MCF 10A (cell line): Measurements from ENCODE around the gene ADGB. TPM values are rescaled to one million over a fixed set of nuclear protein-coding genes. Genes with fewer than 3 reads are reported as not detected.

Experiments used
- BruUV-seq: library from RNA; stranded (reverse); fragments of 400-500 nt; replicated peaks from 2 replicates; lab custom pipeline; 2021; lab: Mats Ljungman, UMichigan
- CTCF ChIA-PET: fragments of 300-600 bp; sonication (Branson Sonifier 250); formaldehyde crosslinking; extraction: SDS; loops from one replicate; lab custom pipeline; 2021; ENCODE audit warnings: antibody characterized with exemption, inconsistent platforms; lab: Yijun Ruan, JAX
- POLR2A ChIA-PET: fragments of 300-600, 350-650 bp; sonication (Branson Sonifier 250); formaldehyde crosslinking; extraction: SDS; loops from one replicate; lab custom pipeline; 2020; ENCODE audit warnings: antibody characterized with exemption, inconsistent platforms; lab: Yijun Ruan, JAX
- DNase-seq: peaks from one replicate; pipeline ENCODE4 v3.0.0-alpha.2; 2018; ENCODE audit not compliant: unreplicated experiment
- H3K27ac Mint-ChIP-seq: one replicate; pipeline ENCODE4 v1.8.0; 2022; ENCODE audit warnings: mild to moderate bottlenecking, low read depth, mixed read lengths; ENCODE audit not compliant: unreplicated experiment
- H3K27me3 Mint-ChIP-seq: one replicate; pipeline ENCODE4 v1.8.0; 2022; ENCODE audit warnings: mixed read lengths; ENCODE audit not compliant: insufficient read depth, unreplicated experiment
- H3K36me3 Mint-ChIP-seq: one replicate; pipeline ENCODE4 v1.8.0; 2022; ENCODE audit warnings: mild to moderate bottlenecking, moderate library complexity, mixed read lengths; ENCODE audit not compliant: insufficient read depth, unreplicated experiment
- H3K4me1 Mint-ChIP-seq: one replicate; pipeline ENCODE4 v1.8.0; 2022; ENCODE audit warnings: mixed read lengths; ENCODE audit not compliant: insufficient read depth, unreplicated experiment
- H3K4me3 Mint-ChIP-seq: one replicate; pipeline ENCODE4 v1.8.0; 2022; ENCODE audit warnings: mild to moderate bottlenecking, moderate library complexity, mixed read lengths; ENCODE audit not compliant: unreplicated experiment
- H3K9me3 Mint-ChIP-seq: one replicate; pipeline ENCODE4 v1.8.0; 2022; ENCODE audit warnings: mixed read lengths; ENCODE audit not compliant: unreplicated experiment
- intact Hi-C: fragments of 100-400 bp; cut with micrococcal nuclease; formaldehyde crosslinking; loops from 2 replicates; pipeline ENCODE4 v1.14.1; 2022
- total RNA-seq: library from RNA; stranded (reverse); gene quantifications from 2 replicates; pipeline ENCODE4 v1.2.3, GENCODE V29; 2022
- TF ChIP-seq, protein P1 (sequence below): fragments of 200-600 bp; IDR thresholded peaks from one replicate; pipeline ENCODE4 v1.8.0; 2022; ENCODE audit warnings: antibody characterized with exemption, mild to moderate bottlenecking; ENCODE audit not compliant: unreplicated experiment

Gene ADGB
- total RNA-seq, 1 experiment from 2014 or later: not detected

DNA sequence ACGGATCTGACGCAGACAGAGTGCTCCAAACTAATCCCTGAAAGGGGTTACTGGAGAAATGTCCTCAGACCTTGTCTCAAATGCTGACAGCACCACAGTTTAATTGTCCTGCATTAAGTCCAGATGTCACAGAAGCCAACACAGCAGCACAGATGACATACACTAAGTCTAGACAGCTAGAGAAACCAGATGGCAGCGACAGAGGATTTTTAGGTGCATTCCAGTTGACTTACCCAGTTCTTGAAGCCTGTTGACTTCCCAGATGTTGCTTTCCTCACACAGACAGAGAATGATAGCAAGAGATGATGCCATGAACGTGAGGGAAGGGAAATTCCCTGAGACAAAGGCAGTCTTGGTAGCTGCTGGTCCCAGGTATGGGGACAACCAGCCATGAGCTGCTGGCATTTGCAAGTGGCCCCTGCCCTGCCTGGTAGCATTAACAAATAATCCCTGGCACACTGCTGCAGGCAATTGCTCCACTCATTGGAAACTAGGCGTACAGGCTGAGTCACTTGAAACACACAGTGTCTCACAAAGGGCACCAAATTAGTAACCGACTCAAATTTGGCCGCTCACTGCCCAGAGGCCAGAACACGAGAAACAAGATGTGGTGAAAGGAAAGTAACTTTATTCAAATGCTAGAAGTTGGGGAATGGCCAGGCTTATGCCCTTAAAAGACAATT lies 52.2 kb downstream of the ADGB start:
- CTCF ChIA-PET: interaction anchor here (0.6 kb wide), 1 partner anchor 49 kb away, joined by 3 read pairs; no protein-coding TSS in a partner anchor
- no TSS peak for BruUV-seq
- Mint-ChIP-seq H3K36me3 (no peaks in the 10 kb centered on the region), H3K27ac (no peak overlapping the region), H3K9me3 (no peaks in the 10 kb centered on the region), H3K4me3 (no peak overlapping the region), H3K4me1 (peaks cover 8% of the 10 kb centered on the region), H3K27me3 (peaks cover 24% of the 10 kb centered on the region)
- TF ChIP-seq, protein P1, sequence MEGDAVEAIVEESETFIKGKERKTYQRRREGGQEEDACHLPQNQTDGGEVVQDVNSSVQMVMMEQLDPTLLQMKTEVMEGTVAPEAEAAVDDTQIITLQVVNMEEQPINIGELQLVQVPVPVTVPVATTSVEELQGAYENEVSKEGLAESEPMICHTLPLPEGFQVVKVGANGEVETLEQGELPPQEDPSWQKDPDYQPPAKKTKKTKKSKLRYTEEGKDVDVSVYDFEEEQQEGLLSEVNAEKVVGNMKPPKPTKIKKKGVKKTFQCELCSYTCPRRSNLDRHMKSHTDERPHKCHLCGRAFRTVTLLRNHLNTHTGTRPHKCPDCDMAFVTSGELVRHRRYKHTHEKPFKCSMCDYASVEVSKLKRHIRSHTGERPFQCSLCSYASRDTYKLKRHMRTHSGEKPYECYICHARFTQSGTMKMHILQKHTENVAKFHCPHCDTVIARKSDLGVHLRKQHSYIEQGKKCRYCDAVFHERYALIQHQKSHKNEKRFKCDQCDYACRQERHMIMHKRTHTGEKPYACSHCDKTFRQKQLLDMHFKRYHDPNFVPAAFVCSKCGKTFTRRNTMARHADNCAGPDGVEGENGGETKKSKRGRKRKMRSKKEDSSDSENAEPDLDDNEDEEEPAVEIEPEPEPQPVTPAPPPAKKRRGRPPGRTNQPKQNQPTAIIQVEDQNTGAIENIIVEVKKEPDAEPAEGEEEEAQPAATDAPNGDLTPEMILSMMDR: no peak
- peak; percentile 51 for DNase-seq
- intact Hi-C loops: no loop called here
- POLR2A ChIA-PET: interaction anchor here (0.7 kb wide), 1 partner anchor 26 kb away, joined by 3 read pairs; no protein-coding TSS in a partner anchor

DNA sequence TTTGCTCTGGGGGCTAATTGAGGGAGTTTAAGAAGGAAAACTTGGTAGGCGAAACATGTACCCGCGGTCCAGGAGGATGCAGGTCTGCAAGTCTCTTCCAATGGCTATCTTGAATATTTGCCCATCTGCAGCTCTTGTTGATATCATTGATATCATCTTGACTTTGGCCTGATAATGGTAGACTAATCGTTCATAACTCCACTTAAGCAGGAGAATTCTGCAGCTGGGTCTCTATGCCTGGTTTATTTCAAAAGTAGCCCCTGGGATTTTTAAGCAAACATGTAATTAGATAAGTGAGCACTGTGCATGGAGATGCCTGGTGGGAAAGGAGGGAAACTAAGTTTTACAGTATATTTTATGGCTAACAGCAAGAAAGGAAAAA lies 52.7 kb downstream of the ADGB start:
- no peak overlapping the region for H3K4me3 Mint-ChIP-seq
- H3K27me3 Mint-ChIP-seq: peaks cover 29% of the 10 kb centered on the region
- POLR2A ChIA-PET: no interaction called here
- no peak overlapping the region for H3K27ac Mint-ChIP-seq
- intact Hi-C loops: no loop called here
- H3K36me3 Mint-ChIP-seq: no peaks in the 10 kb centered on the region
- H3K4me1 Mint-ChIP-seq: peaks cover 8% of the 10 kb centered on the region
- TF ChIP-seq, protein P1: no peak
- no peaks in the 10 kb centered on the region for H3K9me3 Mint-ChIP-seq
- no peak for DNase-seq
- BruUV-seq: no TSS peak
- CTCF ChIA-PET: no interaction called here

DNA sequence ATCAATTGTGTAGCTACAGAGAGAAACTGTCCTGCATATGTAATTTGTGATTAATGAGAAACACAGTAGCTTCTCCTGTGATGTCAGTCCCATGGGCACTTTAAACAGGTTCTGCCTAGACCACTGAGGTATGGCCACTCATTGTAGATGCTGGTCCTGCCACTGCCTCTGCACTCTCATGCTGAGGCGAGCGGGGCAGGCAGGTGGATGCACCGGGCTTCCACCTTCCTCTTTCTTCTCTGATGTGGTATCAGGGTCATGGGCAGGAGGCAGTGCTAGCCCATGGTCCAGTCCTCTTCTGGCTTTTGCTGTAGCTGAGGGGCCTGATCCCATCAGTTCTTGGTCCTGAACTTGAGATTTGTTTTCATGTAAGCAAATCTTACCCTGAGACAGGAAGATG lies 58.7 kb downstream of the ADGB start:
- Mint-ChIP-seq H3K4me1 (no peaks in the 10 kb centered on the region), H3K4me3 (no peak overlapping the region), H3K27ac (no peak overlapping the region), H3K9me3 (no peaks in the 10 kb centered on the region), H3K27me3 (peaks cover 66% of the 10 kb centered on the region), H3K36me3 (no peaks in the 10 kb centered on the region)
- DNase-seq: no peak
- ChIA-PET CTCF (interaction anchor here (0.7 kb wide), 1 partner anchor 357 kb away, joined by 6 read pairs; no protein-coding TSS in a partner anchor), POLR2A (no interaction called here)
- BruUV-seq: no TSS peak
- intact Hi-C loops: no loop called here
- TF ChIP-seq, protein P1: no peak

DNA sequence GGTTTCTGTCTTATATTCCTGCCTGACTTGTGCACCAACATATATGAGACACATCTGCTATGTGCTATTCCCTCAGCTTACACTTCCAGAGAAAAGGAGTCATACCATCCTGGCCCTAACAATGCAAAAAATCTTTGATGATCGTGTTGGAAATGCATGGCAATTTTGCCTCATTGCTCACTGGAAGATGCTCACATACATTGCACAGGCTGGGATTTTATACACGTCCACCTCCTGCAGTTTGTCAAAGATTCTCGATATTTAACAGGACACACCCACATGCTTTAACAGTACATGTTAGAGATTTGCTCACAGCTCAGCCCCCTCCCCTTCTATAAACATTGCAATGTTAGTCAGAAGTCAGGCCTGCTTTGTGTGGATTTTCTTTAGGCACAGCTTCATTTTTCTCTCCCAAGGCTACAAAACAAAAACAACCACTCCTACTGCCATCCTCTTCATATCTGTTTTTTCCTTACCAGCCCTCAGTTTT lies 66.1 kb downstream of the ADGB start:
- Mint-ChIP-seq H3K36me3 (no peaks in the 10 kb centered on the region), H3K4me1 (no peaks in the 10 kb centered on the region), H3K27ac (no peak overlapping the region), H3K27me3 (peaks cover 78% of the 10 kb centered on the region), H3K4me3 (no peak overlapping the region), H3K9me3 (no peaks in the 10 kb centered on the region)
- POLR2A ChIA-PET: interaction anchor here (0.7 kb wide), 1 partner anchor 32 kb away, joined by 4 read pairs; no protein-coding TSS in a partner anchor
- intact Hi-C loops: no loop called here
- TF ChIP-seq, protein P1: no peak
- BruUV-seq: no TSS peak
- DNase-seq: no peak
- CTCF ChIA-PET: no interaction called here
